Measurements from ENCODE around the gene ATP6V0A1.
A peak's percentile ranks its signal among the peaks of the same experiment; 100 is the strongest.

DNA sequence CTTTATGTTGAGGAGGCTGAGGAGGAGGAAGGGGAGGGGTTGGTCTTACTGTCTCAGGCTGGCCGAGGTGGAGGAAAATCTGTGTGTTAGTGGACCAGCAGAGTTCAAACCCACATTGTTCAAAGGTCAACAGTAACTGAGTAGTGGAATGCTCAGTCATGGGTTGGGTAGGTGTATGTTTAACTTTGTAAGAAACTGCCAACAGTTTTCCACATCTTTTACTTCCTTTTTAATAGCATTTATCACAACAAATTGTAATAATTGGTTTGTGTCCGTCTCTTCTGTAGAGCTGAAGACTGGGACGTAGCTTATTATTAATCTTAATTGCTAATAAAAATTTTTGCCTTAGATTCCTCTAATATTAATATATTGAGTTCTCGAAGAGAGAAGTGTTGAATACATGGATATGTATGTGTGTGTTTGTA, 5.3 kb downstream of the ATP6V0A1 start:
- TF ChIP-seq, protein P1, sequence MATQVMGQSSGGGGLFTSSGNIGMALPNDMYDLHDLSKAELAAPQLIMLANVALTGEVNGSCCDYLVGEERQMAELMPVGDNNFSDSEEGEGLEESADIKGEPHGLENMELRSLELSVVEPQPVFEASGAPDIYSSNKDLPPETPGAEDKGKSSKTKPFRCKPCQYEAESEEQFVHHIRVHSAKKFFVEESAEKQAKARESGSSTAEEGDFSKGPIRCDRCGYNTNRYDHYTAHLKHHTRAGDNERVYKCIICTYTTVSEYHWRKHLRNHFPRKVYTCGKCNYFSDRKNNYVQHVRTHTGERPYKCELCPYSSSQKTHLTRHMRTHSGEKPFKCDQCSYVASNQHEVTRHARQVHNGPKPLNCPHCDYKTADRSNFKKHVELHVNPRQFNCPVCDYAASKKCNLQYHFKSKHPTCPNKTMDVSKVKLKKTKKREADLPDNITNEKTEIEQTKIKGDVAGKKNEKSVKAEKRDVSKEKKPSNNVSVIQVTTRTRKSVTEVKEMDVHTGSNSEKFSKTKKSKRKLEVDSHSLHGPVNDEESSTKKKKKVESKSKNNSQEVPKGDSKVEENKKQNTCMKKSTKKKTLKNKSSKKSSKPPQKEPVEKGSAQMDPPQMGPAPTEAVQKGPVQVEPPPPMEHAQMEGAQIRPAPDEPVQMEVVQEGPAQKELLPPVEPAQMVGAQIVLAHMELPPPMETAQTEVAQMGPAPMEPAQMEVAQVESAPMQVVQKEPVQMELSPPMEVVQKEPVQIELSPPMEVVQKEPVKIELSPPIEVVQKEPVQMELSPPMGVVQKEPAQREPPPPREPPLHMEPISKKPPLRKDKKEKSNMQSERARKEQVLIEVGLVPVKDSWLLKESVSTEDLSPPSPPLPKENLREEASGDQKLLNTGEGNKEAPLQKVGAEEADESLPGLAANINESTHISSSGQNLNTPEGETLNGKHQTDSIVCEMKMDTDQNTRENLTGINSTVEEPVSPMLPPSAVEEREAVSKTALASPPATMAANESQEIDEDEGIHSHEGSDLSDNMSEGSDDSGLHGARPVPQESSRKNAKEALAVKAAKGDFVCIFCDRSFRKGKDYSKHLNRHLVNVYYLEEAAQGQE (IDR thresholded peaks at IDR 0.05), result peak; percentile 71
- TF ChIP-seq, protein P2, sequence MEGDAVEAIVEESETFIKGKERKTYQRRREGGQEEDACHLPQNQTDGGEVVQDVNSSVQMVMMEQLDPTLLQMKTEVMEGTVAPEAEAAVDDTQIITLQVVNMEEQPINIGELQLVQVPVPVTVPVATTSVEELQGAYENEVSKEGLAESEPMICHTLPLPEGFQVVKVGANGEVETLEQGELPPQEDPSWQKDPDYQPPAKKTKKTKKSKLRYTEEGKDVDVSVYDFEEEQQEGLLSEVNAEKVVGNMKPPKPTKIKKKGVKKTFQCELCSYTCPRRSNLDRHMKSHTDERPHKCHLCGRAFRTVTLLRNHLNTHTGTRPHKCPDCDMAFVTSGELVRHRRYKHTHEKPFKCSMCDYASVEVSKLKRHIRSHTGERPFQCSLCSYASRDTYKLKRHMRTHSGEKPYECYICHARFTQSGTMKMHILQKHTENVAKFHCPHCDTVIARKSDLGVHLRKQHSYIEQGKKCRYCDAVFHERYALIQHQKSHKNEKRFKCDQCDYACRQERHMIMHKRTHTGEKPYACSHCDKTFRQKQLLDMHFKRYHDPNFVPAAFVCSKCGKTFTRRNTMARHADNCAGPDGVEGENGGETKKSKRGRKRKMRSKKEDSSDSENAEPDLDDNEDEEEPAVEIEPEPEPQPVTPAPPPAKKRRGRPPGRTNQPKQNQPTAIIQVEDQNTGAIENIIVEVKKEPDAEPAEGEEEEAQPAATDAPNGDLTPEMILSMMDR (IDR thresholded peaks at IDR 0.05; ENCODE audit: low read depth, low read length, missing input control), result no peak
- TF ChIP-seq, protein P3, sequence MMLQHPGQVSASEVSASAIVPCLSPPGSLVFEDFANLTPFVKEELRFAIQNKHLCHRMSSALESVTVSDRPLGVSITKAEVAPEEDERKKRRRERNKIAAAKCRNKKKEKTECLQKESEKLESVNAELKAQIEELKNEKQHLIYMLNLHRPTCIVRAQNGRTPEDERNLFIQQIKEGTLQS (IDR thresholded peaks at IDR 0.05), result no peak
